GM23338 (cell line): Measurements from ENCODE around the gene ARHGAP27. TPM values are rescaled to one million over a fixed set of nuclear protein-coding genes. Genes with fewer than 3 reads are reported as not detected.
"Not testable (repeated sequence)": the region's sequence is repeated elsewhere in the genome, so short reads cannot be mapped to it uniquely, and the experiment has no call there.

Experiments
- ATAC-seq: fragments of 200-7000 bp; cut with Tn5 transposase; 3 replicates; pipeline ENCODE4 v1.9.1; 2020
- DNase-seq: peaks from one replicate; pipeline ENCODE4 v3.0.0-alpha.2; 2015; ENCODE audit warnings: low spot score
- H2AFZ ChIP-seq: fragments of 200-600 bp; sonication (generic); 2 replicates; pipeline ENCODE4 v1.8.0; 2016; ENCODE audit warnings: antibody characterized with exemption, mild to moderate bottlenecking, moderate library complexity
- H3F3A ChIP-seq: fragments of 200-600 bp; sonication (generic); replicated peaks from 2 replicates; pipeline ENCODE4 v1.8.0; 2017; ENCODE audit warnings: antibody characterized with exemption, mixed run types, low read depth
- H3K27ac ChIP-seq: fragments of 200-600 bp; sonication (generic); 2 replicates; pipeline ENCODE4 v1.6.1; 2016; ENCODE audit warnings: low read depth
- H3K27me3 ChIP-seq: fragments of 200-600 bp; sonication (generic); 2 replicates; pipeline ENCODE4 v1.8.0; 2016; ENCODE audit warnings: mild to moderate bottlenecking, mixed run types, moderate library complexity; ENCODE audit not compliant: insufficient read depth
- H3K36me3 ChIP-seq: fragments of 200-600 bp; sonication (generic); 2 replicates; pipeline ENCODE4 v1.8.0; 2016; ENCODE audit warnings: mild to moderate bottlenecking; ENCODE audit not compliant: insufficient read depth
- H3K4me1 ChIP-seq: fragments of 200-600 bp; sonication (generic); 2 replicates; pipeline ENCODE4 v1.8.0; 2016; ENCODE audit warnings: mild to moderate bottlenecking, moderate library complexity; ENCODE audit not compliant: insufficient read depth
- H3K4me2 ChIP-seq: fragments of 200-600 bp; sonication (generic); 2 replicates; pipeline ENCODE4 v1.7.1; 2017; ENCODE audit warnings: mixed run types
- H3K4me3 ChIP-seq: fragments of 200-600 bp; sonication (generic); 2 replicates; pipeline ENCODE4 v1.6.1; 2016; ENCODE audit warnings: mixed run types
- H3K79me2 ChIP-seq: fragments of 200-600 bp; sonication (generic); replicated peaks from 2 replicates; pipeline ENCODE4 v1.8.0; 2017; ENCODE audit warnings: mild to moderate bottlenecking; ENCODE audit not compliant: insufficient read depth
- H3K9me2 ChIP-seq: fragments of 200-600 bp; sonication (generic); 2 replicates; pipeline ENCODE4 v1.8.0; 2017; ENCODE audit not compliant: insufficient read depth
- H4K20me1 ChIP-seq: fragments of 200-600 bp; sonication (generic); replicated peaks from 2 replicates; pipeline ENCODE4 v1.8.0; 2017; ENCODE audit warnings: mild to moderate bottlenecking; ENCODE audit not compliant: insufficient read depth
- H3K27ac Mint-ChIP-seq: 2 replicates; pipeline ENCODE4 v1.8.0; 2020; ENCODE audit warnings: inconsistent platforms, mild to moderate bottlenecking, moderate library complexity, mixed read lengths
- H3K27me3 Mint-ChIP-seq: 3 replicates; pipeline ENCODE4 v1.8.0; 2022; ENCODE audit warnings: low read depth, mild to moderate bottlenecking, moderate library complexity, mixed read lengths, inconsistent platforms; ENCODE audit not compliant: insufficient read depth, poor library complexity
- H3K36me3 Mint-ChIP-seq: 3 replicates; pipeline ENCODE4 v1.8.0; 2021; ENCODE audit warnings: low read depth, mild to moderate bottlenecking, inconsistent platforms, moderate library complexity, mixed read lengths
- H3K4me1 Mint-ChIP-seq: 3 replicates; pipeline ENCODE4 v1.8.0; 2020; ENCODE audit warnings: mild to moderate bottlenecking, inconsistent platforms, mixed read lengths
- H3K4me3 Mint-ChIP-seq: 3 replicates; pipeline ENCODE4 v1.8.0; 2021; ENCODE audit warnings: moderate library complexity, mild to moderate bottlenecking, inconsistent platforms, mixed read lengths
- H3K9me3 Mint-ChIP-seq: 3 replicates; pipeline ENCODE4 v1.8.0; 2020; ENCODE audit warnings: moderate library complexity, mild to moderate bottlenecking, inconsistent platforms, mixed read lengths
- polyA plus RNA-seq: library from polyadenylated mRNA; unstranded; fragments of >200 nt; fragmentation: Nextera tagmentation; extraction: Ambion mirVana; gene quantifications from 2 replicates; pipeline ENCODE4 v1.2.1, GENCODE V29; 2016
- total RNA-seq: library from RNA; depleted of rRNA; stranded (reverse); fragments of >200 nt; shearing (Covaris generic); gene quantifications from 2 replicates; pipeline ENCODE4 v1.2.3, GENCODE V29; 2014

Gene ARHGAP27
- total and polyA plus RNA-seq, 2 experiments from 2014 or later = 5.9 to 17.7 TPM

GRCh38 chr17:45482317-45482716 lies 49.6 kb upstream of the ARHGAP27 start:
- H3K4me3 Mint-ChIP-seq = not testable (repeated sequence)

DNA sequence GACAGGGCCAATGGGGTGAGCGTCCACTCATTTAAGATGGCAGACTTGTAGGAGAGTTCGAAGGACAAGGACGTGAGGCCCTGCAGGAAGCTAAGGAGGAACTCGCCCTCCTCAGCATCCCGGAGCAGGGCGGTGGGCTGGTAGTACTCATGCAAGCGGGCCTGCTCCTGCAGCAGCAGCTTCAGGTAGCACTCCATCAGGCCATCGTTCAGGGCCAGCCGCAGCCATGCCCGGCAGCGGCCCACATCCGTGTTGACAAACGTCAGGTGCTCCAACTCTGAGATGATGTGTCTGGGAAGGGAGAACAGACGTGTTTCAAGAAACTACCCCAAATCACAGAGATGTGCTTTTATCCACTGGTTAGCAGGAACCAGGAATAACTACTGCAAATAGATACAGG lies 42.8 kb upstream of the ARHGAP27 start:
- H3K27ac Mint-ChIP-seq, H3K27ac ChIP-seq, H3K79me2 ChIP-seq, ATAC-seq, H3F3A ChIP-seq, H3K36me3 ChIP-seq, H3K4me3 ChIP-seq, H4K20me1 ChIP-seq, H3K4me1 Mint-ChIP-seq, H3K4me3 Mint-ChIP-seq, H3K27me3 ChIP-seq, H3K9me2 ChIP-seq, H3K4me1 ChIP-seq, H3K27me3 Mint-ChIP-seq, H3K4me2 ChIP-seq, H2AFZ ChIP-seq, H3K9me3 Mint-ChIP-seq, DNase-seq, H3K36me3 Mint-ChIP-seq: not testable (repeated sequence)

More at GRCh38 chr17:45482317-45482716, 49.6 kb upstream of the ARHGAP27 start:
- not testable (repeated sequence) for H3K4me3 ChIP-seq, H3K4me1 Mint-ChIP-seq, H3K27me3 Mint-ChIP-seq, H3K27ac ChIP-seq, H3K79me2 ChIP-seq, ATAC-seq, H3K36me3 ChIP-seq, DNase-seq, H3K9me3 Mint-ChIP-seq, H3K9me2 ChIP-seq, H3K27me3 ChIP-seq, H3K4me1 ChIP-seq, H3K27ac Mint-ChIP-seq, H2AFZ ChIP-seq, H4K20me1 ChIP-seq, H3F3A ChIP-seq, H3K36me3 Mint-ChIP-seq, H3K4me2 ChIP-seq

DNA sequence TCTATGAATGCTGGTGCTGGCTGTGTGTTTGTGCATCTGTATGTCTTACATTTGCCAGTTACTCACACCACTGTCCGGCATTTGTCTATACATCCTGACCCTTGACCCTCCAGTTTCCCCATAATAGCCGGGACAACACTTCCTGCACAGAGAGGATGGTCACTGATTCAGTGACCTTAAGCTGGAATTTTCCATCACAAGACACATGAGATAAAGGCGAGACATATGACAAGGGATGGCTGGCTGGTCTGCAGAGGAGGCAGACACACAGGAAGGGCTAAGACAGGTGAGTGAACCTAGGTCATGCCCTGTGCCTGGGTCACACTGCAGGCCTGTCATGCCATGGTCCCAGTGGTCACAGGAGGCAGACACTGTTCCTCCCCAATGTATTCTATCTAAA lies 39.6 kb upstream of the ARHGAP27 start:
- not testable (repeated sequence) for DNase-seq, H3F3A ChIP-seq, H2AFZ ChIP-seq, H3K27me3 ChIP-seq, H3K4me2 ChIP-seq, H3K27ac Mint-ChIP-seq, H3K4me1 ChIP-seq, H3K9me3 Mint-ChIP-seq, H4K20me1 ChIP-seq, H3K9me2 ChIP-seq, H3K4me3 Mint-ChIP-seq, H3K4me1 Mint-ChIP-seq, H3K27ac ChIP-seq, H3K27me3 Mint-ChIP-seq, H3K36me3 ChIP-seq, H3K36me3 Mint-ChIP-seq, H3K79me2 ChIP-seq, H3K4me3 ChIP-seq, ATAC-seq

DNA sequence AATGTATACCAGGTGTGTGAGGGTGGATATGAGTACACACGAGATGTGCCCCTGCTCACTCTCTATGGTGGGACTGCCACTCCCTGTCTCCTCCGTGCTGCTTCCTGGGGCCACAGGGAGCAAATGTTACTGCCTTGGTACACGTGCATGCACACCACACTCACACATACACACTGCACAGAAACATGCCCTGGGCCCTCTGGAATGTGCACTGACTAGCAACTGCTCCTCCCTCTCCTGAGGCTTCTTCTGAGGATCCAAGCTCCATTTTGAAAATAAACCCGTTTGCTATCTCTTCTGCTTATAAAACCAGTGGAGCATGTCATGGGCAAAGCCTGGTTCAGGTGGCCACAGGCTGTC lies 36.5 kb upstream of the ARHGAP27 start:
- not testable (repeated sequence) for H3K27me3 Mint-ChIP-seq, DNase-seq, H3K9me2 ChIP-seq, H3K4me3 ChIP-seq, ATAC-seq, H4K20me1 ChIP-seq, H3K4me3 Mint-ChIP-seq, H3K4me1 ChIP-seq, H3K36me3 Mint-ChIP-seq, H3K36me3 ChIP-seq, H2AFZ ChIP-seq, H3K27me3 ChIP-seq, H3K27ac Mint-ChIP-seq, H3K79me2 ChIP-seq, H3K4me2 ChIP-seq, H3F3A ChIP-seq, H3K27ac ChIP-seq, H3K9me3 Mint-ChIP-seq, H3K4me1 Mint-ChIP-seq
